Measurements from ENCODE around the gene NTM.

DNA sequence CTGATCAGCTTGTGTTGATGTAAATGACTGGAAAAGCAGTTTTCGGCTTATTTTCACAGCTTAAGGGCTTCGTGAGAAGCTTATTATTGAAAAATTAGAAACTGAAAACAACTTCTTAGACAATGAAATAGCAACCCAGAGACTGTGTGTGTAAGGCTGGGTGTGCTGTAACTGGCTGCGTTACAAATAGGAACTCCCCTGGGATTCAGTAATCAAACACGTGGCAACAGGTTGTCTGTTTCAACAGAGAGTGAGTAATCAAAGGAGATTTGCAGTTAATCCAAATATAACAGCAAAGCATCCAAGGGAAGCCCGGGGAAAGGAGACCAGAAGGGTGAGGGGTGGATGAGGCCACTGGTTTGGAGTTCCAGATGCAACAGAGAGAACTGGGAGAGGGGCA is 19.2 kb downstream of the NTM start:
- TF ChIP-seq, protein P1, sequence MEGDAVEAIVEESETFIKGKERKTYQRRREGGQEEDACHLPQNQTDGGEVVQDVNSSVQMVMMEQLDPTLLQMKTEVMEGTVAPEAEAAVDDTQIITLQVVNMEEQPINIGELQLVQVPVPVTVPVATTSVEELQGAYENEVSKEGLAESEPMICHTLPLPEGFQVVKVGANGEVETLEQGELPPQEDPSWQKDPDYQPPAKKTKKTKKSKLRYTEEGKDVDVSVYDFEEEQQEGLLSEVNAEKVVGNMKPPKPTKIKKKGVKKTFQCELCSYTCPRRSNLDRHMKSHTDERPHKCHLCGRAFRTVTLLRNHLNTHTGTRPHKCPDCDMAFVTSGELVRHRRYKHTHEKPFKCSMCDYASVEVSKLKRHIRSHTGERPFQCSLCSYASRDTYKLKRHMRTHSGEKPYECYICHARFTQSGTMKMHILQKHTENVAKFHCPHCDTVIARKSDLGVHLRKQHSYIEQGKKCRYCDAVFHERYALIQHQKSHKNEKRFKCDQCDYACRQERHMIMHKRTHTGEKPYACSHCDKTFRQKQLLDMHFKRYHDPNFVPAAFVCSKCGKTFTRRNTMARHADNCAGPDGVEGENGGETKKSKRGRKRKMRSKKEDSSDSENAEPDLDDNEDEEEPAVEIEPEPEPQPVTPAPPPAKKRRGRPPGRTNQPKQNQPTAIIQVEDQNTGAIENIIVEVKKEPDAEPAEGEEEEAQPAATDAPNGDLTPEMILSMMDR (optimal IDR thresholded peaks at IDR 0.05 in 1 of 3, IDR thresholded peaks at IDR 0.05 in 1 of 3, conservative IDR thresholded peaks at IDR 0.05 in 1 of 3; ENCODE audit: extremely low read depth in 1 of 3, insufficient read depth in 2 of 3, low read length in 3 of 3) = no peak
- TF ChIP-seq EZH2 (IDR thresholded peaks at IDR 0.05; ENCODE audit: low read length) = no peak
